Right atrium auricular region (tissue), 2 donors: Measurements from ENCODE around the gene PITX1. TPM values are rescaled to one million over a fixed set of nuclear protein-coding genes. Genes with fewer than 3 reads are reported as not detected.

Experiments
- DNase-seq: peaks from one replicate; pipeline ENCODE4 v3.0.0-alpha.2; 2019; ENCODE audit warnings: low spot score
- H3K27ac ChIP-seq, 2 donors: fragments of 200-600 bp; sonication (generic); 1 replicate in 1 of 2; 2 replicates in 1 of 2; pipeline ENCODE4 v1.5.1; 2016 to 2019
- H3K27me3 ChIP-seq, 2 donors: fragments of 200-600 bp; sonication (generic); one replicate each; pipeline versions ENCODE4 v1.5.1 to v1.6.0; 2017 to 2019
- H3K36me3 ChIP-seq: fragments of 200-600 bp; sonication (generic); one replicate; pipeline ENCODE4 v1.5.1; 2016
- H3K4me1 ChIP-seq, 2 donors: fragments of 200-600 bp; sonication (generic); one replicate each; pipeline versions ENCODE4 v1.5.1 to v1.6.0; 2017 to 2019
- H3K4me3 ChIP-seq, 2 donors: fragments of 200-600 bp; sonication (generic); 1 replicate in 1 of 2; 2 replicates in 1 of 2; pipeline ENCODE4 v1.5.1; 2017 to 2019; ENCODE audit warnings: mild to moderate bottlenecking in 1 of 2, moderate library complexity in 1 of 2
- H3K9me3 ChIP-seq, 2 donors: fragments of 200-600 bp; sonication (generic); one replicate each; pipeline ENCODE4 v1.5.1; 2019
- CTCF ChIP-seq, 2 donors: fragments of 200-600 bp; sonication (generic); IDR thresholded peaks; one replicate each; pipeline ENCODE4 v1.5.1; 2019; ENCODE audit warnings: antibody characterized with exemption in 2 of 2
- total RNA-seq, 2 donors: library from RNA; depleted of rRNA; stranded (reverse); fragments of >200 nt; gene quantifications; one replicate each; pipeline ENCODE4 v1.1.0, GENCODE V29; 2016

The PITX1 gene
- total RNA-seq, 2 donors from 2014 or later = not detected

DNA sequence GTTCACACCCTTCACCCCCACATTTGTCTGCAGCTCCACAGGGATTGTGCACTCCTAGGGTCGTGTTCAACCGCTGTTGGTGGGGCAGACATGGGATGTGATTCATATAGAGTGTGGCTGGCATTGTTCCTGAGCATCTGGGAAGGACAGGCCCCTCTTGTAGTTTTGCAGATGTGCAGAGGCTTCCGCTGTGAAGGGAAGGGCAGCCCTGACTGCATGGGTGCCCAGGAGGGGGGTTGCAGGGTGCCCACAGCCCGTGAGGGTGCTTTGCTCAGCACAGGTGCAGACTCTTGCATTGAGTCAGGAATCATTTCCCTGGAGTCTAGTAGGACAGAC lies 30.2 kb upstream of the PITX1 start:
- no peak for DNase-seq
- no peaks in the 10 kb centered on the region for H3K4me1 ChIP-seq
- no peak for TF ChIP-seq CTCF (IDR thresholded peaks at IDR 0.05)
- H3K4me3 ChIP-seq = no peak overlapping the region
- H3K9me3 ChIP-seq = no peaks in the 10 kb centered on the region
- no peaks in the 10 kb centered on the region for H3K27me3 ChIP-seq
- no peak overlapping the region for H3K27ac ChIP-seq
- no peaks in the 10 kb centered on the region for H3K36me3 ChIP-seq

- TF ChIP-seq CTCF (IDR thresholded peaks at IDR 0.05) = no peak
- Histone ChIP-seq H3K27ac (no peak overlapping the region), H3K4me1 (no peaks in the 10 kb centered on the region), H3K36me3 (no peaks in the 10 kb centered on the region), H3K27me3 (no peaks in the 10 kb centered on the region), H3K4me3 (no peak overlapping the region), H3K9me3 (no peaks in the 10 kb centered on the region)
- DNase-seq = no peak
Observed at GRCh38 chr5:135063511-135064234, 29.6 kb upstream of the PITX1 start.

- TF ChIP-seq CTCF (IDR thresholded peaks at IDR 0.05) = no peak
- no peak for DNase-seq
- no peak overlapping the region for H3K4me3 ChIP-seq
- H3K4me1 ChIP-seq = no peaks in the 10 kb centered on the region
- H3K27me3 ChIP-seq = no peaks in the 10 kb centered on the region
- H3K27ac ChIP-seq = no peak overlapping the region
- H3K9me3 ChIP-seq = no peaks in the 10 kb centered on the region
- no peaks in the 10 kb centered on the region for H3K36me3 ChIP-seq
Observed at GRCh38 chr5:135063056-135063445, 29.0 kb upstream of the PITX1 start.

DNA sequence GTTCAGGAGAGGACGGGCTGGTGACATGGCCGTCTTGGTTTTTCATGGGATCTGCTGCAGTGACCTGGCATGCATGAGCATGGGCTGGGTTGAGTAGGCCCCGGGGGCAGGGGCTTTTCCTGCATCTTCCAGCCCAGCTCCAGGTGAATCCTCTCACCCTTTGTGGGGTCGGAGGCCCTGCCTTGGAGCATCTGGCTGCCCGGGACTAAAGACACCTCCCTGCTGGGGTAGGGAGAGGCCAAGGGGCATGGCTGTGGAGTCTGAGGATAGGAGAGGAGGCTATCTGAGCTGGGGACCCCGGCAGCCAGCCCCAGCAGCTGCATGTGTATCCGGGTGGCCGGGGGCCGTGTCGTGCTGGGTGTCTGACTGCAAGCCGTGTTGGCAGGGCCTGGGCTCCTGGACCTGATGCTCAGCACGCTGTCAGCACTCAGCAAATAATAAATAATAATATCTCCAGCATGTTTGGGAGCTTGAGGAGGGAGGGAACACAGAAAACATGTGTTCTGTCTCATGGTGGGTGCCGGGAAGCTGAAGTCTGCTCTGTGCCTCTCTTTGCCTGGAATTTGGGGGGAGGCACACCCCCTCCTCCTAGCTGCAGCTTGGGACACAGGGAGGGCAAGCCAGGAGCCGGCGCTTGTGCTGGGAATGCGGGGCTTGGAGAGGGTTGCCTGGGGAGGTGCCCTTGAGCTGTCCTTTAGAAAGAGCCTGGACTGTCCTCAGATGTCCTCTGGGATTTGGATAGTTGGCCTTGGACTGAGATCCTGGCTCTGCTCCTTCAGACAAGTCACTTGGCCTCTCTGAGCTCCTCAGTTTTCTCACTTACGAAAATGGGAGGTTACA lies 28.4 kb upstream of the PITX1 start:
- Histone ChIP-seq H3K27ac (no peak overlapping the region), H3K4me3 (no peak overlapping the region), H3K4me1 (no peaks in the 10 kb centered on the region), H3K27me3 (no peaks in the 10 kb centered on the region), H3K36me3 (no peaks in the 10 kb centered on the region), H3K9me3 (no peaks in the 10 kb centered on the region)
- no peak for TF ChIP-seq CTCF (IDR thresholded peaks at IDR 0.05)
- no peak for DNase-seq

- H3K36me3 ChIP-seq = no peaks in the 10 kb centered on the region
- H3K9me3 ChIP-seq = no peaks in the 10 kb centered on the region
- H3K4me3 ChIP-seq = no peak overlapping the region
- no peak for TF ChIP-seq CTCF (IDR thresholded peaks at IDR 0.05)
- no peak overlapping the region for H3K27ac ChIP-seq
- H3K27me3 ChIP-seq = no peaks in the 10 kb centered on the region
- H3K4me1 ChIP-seq = peaks cover 0 to 1% of the 10 kb centered on the region in 2 donors
- no peak for DNase-seq
Observed at GRCh38 chr5:135061001-135061400, 27.0 kb upstream of the PITX1 start.
